Astrocyte of the cerebellum (primary cell): ENCODE data around the gene ADD3.

Experiments
- DNase-seq: peaks from one replicate; pipeline ENCODE4 v3.0.0-alpha.2; 2011; ENCODE audit warnings: low read depth
- H3K4me3 ChIP-seq: 2 replicates; pipeline ENCODE4 v1.5.1; 2011; ENCODE audit warnings: mild to moderate bottlenecking, low read depth, low read length, moderate library complexity
- in situ Hi-C: cut with HindIII; loops from 2 replicates; pipeline ENCODE4 v1.10.0; 2017; ENCODE audit warnings: low sequenced_read_pairs
- TF ChIP-seq, protein P1 (sequence below): IDR thresholded peaks from 2 replicates; pipeline ENCODE4 v1.5.1; 2012; ENCODE audit warnings: low read length, low read depth, moderate library complexity, mild to moderate bottlenecking; ENCODE audit errors: missing control alignments

The ADD3 gene, protein sequence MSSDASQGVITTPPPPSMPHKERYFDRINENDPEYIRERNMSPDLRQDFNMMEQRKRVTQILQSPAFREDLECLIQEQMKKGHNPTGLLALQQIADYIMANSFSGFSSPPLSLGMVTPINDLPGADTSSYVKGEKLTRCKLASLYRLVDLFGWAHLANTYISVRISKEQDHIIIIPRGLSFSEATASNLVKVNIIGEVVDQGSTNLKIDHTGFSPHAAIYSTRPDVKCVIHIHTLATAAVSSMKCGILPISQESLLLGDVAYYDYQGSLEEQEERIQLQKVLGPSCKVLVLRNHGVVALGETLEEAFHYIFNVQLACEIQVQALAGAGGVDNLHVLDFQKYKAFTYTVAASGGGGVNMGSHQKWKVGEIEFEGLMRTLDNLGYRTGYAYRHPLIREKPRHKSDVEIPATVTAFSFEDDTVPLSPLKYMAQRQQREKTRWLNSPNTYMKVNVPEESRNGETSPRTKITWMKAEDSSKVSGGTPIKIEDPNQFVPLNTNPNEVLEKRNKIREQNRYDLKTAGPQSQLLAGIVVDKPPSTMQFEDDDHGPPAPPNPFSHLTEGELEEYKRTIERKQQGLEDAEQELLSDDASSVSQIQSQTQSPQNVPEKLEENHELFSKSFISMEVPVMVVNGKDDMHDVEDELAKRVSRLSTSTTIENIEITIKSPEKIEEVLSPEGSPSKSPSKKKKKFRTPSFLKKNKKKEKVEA

DNA sequence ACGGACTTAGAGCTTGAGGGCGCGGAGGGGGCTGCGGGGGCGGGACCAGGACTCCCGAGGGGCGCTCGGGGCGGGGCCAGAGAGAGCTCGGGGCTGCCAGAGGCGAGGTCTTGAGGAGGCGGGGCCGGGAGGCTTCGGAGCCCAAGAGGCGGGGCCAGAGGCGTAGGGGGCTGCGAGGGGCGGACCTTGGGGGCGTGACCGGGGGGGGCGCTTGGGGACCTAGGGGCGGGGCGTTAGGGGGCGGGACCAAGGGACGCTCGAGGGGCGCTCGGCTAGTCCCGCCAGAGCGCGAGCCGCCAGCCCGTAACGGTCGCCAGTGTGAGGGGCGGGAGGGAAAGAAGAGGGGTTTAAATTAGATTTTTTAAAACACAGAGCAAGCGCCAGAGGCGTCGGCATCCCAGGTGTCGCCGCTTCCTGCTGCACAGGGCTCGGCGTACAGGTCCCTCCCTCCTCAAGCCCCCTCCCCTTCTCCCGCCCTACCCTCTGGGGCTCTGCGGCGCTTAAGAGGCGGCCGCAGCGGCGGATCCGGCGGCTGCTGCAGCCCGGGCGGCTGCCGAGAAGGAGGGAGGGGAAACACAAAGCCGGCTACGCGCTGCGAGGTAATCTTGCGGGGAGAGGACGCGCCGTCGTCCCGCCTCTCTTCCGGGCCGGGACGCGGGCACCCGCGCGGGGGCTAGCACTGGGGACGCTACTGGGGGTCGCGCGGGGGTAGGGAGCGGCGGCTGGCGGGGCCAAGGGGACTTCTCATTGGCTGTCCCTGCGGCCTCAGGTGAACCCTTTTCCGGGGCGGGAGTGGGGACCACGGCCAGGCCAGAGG, at the start of gene ADD3:
Gene ADD3 (plus strand): TSS at position 284 of the 817 bp plus-strand sequence. CDS start 92,670 bp downstream, outside the sequence.
- in situ Hi-C loops, result no loop called here

DNA sequence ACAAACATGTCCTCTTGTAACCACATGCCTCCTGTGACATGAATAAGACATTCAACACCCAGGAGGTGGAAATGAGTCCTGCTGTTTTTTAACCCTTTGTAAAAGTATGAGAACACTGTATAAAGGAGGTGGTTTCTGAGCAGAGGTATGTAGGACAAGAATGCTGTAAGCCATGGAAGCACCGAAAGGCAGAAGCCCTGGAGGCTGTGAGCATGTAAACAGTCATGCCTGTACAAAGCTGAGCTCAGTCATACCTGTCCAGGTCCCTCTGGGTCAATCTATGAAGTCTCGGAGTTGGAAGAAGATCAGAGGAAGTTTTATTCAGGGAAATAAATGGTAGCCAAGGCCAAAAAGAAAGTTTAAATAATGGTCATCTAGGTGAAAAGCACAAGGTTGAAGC, 49.7 kb upstream of the ADD3 start:
- in situ Hi-C loops, result no loop called here
- no peak for DNase-seq
- no peak overlapping the region for H3K4me3 ChIP-seq
- TF ChIP-seq, protein P1, sequence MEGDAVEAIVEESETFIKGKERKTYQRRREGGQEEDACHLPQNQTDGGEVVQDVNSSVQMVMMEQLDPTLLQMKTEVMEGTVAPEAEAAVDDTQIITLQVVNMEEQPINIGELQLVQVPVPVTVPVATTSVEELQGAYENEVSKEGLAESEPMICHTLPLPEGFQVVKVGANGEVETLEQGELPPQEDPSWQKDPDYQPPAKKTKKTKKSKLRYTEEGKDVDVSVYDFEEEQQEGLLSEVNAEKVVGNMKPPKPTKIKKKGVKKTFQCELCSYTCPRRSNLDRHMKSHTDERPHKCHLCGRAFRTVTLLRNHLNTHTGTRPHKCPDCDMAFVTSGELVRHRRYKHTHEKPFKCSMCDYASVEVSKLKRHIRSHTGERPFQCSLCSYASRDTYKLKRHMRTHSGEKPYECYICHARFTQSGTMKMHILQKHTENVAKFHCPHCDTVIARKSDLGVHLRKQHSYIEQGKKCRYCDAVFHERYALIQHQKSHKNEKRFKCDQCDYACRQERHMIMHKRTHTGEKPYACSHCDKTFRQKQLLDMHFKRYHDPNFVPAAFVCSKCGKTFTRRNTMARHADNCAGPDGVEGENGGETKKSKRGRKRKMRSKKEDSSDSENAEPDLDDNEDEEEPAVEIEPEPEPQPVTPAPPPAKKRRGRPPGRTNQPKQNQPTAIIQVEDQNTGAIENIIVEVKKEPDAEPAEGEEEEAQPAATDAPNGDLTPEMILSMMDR, result no peak

More for the DNA sequence above, at the start of gene ADD3:
- H3K4me3 ChIP-seq, result peak within 1 kb of the TSS; percentile 67
- DNase-seq, result peak; percentile 79
- TF ChIP-seq, protein P1, result no peak

DNA sequence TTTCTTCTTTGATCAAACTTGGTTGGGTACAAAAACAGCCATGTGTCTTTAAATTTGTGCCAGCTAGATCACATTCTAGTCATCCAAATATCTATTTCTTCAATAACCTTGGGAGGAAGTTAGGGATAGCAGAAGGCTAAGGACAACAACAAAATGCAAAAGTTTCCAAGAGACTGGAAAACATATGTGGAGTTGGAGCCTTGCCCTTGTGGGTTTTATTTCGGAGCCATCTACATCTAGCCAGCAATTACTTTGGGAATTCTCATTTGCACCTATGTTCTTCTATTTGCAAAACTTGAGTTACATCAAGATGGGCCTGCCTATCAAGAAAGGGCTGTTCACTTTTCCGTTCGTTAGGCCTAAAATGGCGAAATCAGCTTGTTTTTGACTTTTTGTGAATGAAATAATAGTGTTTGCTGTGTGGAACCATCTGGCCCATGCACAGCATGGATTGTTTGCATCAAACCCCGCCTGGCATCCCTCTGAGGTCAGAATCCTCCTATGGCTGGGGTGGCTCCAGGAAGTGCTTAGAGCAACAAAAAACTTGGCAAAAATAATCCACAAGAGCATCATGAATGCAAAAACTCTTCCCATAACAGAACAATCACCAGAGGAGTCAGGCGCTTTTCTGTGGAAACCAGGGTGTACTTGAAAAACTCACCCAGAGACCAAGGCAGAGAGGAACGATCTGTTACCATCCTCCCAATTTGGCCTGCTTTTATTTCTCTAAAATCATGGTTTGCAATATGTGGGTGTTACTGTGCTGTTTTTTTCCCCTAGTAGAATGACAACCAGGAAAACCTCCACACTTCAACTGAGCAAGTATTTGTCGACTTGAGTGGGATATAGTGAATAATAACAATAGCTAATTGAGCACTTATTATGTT, 48.3 kb upstream of the ADD3 start:
- no peak for DNase-seq
- in situ Hi-C loops, result no loop called here
- no peak overlapping the region for H3K4me3 ChIP-seq
- TF ChIP-seq, protein P1, result no peak

DNA sequence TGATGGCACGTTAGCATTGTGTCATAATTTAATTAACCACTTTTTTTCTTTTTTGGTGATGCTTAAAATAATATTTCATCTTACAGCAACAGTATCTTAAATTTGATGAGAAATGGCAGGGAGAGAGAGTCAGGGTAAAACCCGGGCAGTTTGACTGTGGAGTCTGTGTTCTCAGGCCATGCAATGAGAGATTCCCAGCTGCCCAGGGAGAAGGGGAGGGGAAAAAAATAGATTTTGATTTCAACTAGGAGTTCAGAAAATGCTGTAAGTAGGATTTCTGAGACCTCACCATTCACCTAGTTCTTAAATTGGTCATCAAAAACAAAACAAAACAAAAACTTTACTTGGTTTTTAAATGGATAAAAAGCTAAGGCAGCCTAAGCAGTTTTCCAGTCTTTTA, 47.1 kb upstream of the ADD3 start:
- no peak for DNase-seq
- no peak overlapping the region for H3K4me3 ChIP-seq
- TF ChIP-seq, protein P1, result no peak
- in situ Hi-C loops, result no loop called here

DNA sequence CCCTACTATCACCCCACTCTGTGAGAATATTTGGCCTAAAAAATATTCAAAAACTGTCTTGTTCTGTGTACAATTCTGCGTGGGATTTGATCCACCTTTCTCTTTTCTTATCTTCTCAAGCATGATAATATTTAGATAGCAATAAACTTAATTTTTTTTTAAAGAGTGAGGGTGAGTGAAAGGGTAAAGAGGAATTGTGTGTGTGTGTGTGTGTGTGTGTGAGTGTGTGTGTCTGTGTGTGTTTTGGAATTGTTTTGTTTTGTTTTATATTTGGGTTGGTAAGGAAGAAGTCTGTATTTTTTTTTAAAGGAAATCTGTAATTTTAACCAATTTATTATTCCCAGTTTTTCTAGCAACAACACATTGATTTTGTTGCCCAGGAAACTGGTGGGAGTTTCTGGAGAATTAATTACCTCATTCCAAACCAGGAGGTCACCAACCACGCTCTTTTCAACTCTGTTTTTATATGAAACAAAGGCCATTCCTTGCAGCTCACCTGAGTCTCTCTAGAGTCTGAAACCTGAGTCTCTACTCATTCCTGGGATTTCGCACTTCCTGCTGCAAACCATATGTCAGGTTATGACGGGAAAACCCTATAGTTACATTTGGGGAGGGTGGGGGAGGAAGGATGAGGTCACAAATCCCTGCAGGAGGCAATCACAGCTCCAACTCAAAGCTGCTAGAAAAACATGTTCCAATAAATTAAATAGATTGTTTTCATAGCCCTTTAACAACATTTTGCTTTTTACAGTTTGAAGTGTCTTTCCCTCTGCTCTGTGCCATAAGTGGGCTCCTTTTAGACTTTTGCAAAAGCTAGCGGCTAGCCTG, 46.4 kb upstream of the ADD3 start:
- TF ChIP-seq, protein P1, result no peak
- DNase-seq, result peak; percentile 46
- no peak overlapping the region for H3K4me3 ChIP-seq
- in situ Hi-C loops, result no loop called here
